GM12878 (cell line): ENCODE data around the gene PHB1.

ENCODE experiments used
- ATF2 ChIP-seq: IDR thresholded peaks from 2 replicates; pipeline ENCODE4 v1.6.1; 2012; ENCODE audit warnings: low read length, inconsistent platforms
- CTCF ChIP-seq, 3 experiments: IDR thresholded peaks in 2 of 3; conservative IDR thresholded peaks in 1 of 3; 2 replicates each; pipeline ENCODE4 v1.5.1; 2011; ENCODE audit warnings: low read depth in 3 of 3, low read length in 3 of 3, mild to moderate bottlenecking in 3 of 3, control low read depth in 2 of 3, moderate library complexity in 2 of 3, inconsistent platforms in 1 of 3, mixed read lengths in 1 of 3; ENCODE audit not compliant: control insufficient read depth in 2 of 3, insufficient read depth in 1 of 3; ENCODE audit errors: extremely low read depth in 1 of 3
- EP300 ChIP-seq, 2 experiments: fragments of 150-350 bp in 1 of 2; IDR thresholded peaks; 2 replicates each; pipeline ENCODE4 v1.6.1; 2011 to 2012; ENCODE audit warnings: low read depth in 2 of 2, low read length in 2 of 2, borderline replicate concordance in 1 of 2, improper control_type of control experiment in 1 of 2, inconsistent platforms in 1 of 2; ENCODE audit not compliant: control insufficient read depth in 1 of 2
- MXI1 ChIP-seq: fragments of 150-350 bp; IDR thresholded peaks from 2 replicates; pipeline ENCODE4 v1.6.1; 2011; ENCODE audit warnings: low read depth, mild to moderate bottlenecking, inconsistent platforms, low read length, improper control_type of control experiment
- PKNOX1 ChIP-seq: fragments of 450-650 bp; IDR thresholded peaks from 2 replicates; pipeline ENCODE4 v1.6.1; 2016; ENCODE audit warnings: mild to moderate bottlenecking
- POLR2AphosphoS5 ChIP-seq: IDR thresholded peaks from 2 replicates; pipeline ENCODE4 v1.6.1; 2011; ENCODE audit warnings: mild to moderate bottlenecking, low read length, inconsistent platforms
- POU2F2 ChIP-seq: IDR thresholded peaks from 3 replicates; pipeline ENCODE4 v1.6.1; 2011; ENCODE audit warnings: low read depth, mild to moderate bottlenecking, low read length, borderline replicate concordance
- SMC3 ChIP-seq: IDR thresholded peaks from 2 replicates; pipeline ENCODE4 v1.6.1; 2011; ENCODE audit warnings: low read length, improper control_type of control experiment, borderline replicate concordance
- SPI1 ChIP-seq: IDR thresholded peaks from 2 replicates; pipeline ENCODE4 v1.6.1; 2011; ENCODE audit warnings: low read depth, mild to moderate bottlenecking, low read length, moderate library complexity, borderline replicate concordance; ENCODE audit not compliant: insufficient read depth
- SRF ChIP-seq, 2 experiments: IDR thresholded peaks; 2 replicates each; pipeline ENCODE4 v1.6.1; 2011; ENCODE audit warnings: low read depth in 2 of 2, low read length in 2 of 2, mild to moderate bottlenecking in 1 of 2, moderate library complexity in 1 of 2
- ZBTB40 ChIP-seq: fragments of 450-650 bp; IDR thresholded peaks from 2 replicates; pipeline ENCODE4 v1.6.1; 2016; ENCODE audit warnings: mild to moderate bottlenecking, moderate library complexity, borderline replicate concordance

GRCh38 chr17:49431743-49432142 lies 17.1 kb upstream of the PHB1 start:
- TF ChIP-seq POU2F2 (no peak), MXI1 (no peak), SMC3 (no peak), ZBTB40 (no peak), EP300 (IDR thresholded peaks at IDR 0.05; ENCODE audit: borderline replicate concordance in 1 of 2, control insufficient read depth in 1 of 2, low read depth in 2 of 2, low read length in 2 of 2) (no peak), POLR2AphosphoS5 (no peak), CTCF (IDR thresholded peaks at IDR 0.05 in 2 of 3, conservative IDR thresholded peaks at IDR 0.05 in 1 of 3; ENCODE audit: control insufficient read depth in 2 of 3, extremely low read depth in 1 of 3, insufficient read depth in 1 of 3, low read depth in 3 of 3, low read length in 3 of 3) (no peak), SRF (IDR thresholded peaks at IDR 0.05; ENCODE audit: low read depth in 2 of 2, low read length in 2 of 2) (no peak), ATF2 (no peak), PKNOX1 (no peak), SPI1 (no peak)
